Nucleus accumbens (tissue), 56 donors: Measurements from ENCODE around the gene AKT1.

Source experiments
- DNase-seq, 56 donors: peaks; one replicate each; lab custom pipeline; 2025; lab: John Stamatoyannopoulos, UW

The AKT1 gene

GRCh38 chr14:104776961-104777807 lies 18.4 kb downstream of the AKT1 start:
- DNase-seq = no peak

GRCh38 chr14:104776481-104776880 lies 19.1 kb downstream of the AKT1 start:
- DNase-seq = no peak

- no peak for DNase-seq
These were observed 20.5 kb downstream of the AKT1 start for GRCh38 chr14:104775073-104775489.

GRCh38 chr14:104774453-104775072 lies 21.0 kb downstream of the AKT1 start:
- no peak for DNase-seq

GRCh38 chr14:104773505-104774452 lies 21.8 kb downstream of the AKT1 start:
- no peak for DNase-seq

- no peak for DNase-seq
These were observed 22.6 kb downstream of the AKT1 start for GRCh38 chr14:104772707-104773504.

GRCh38 chr14:104771918-104772706 lies 23.4 kb downstream of the AKT1 start:
- DNase-seq = no peak

- DNase-seq = no peak
These were observed 24.2 kb downstream of the AKT1 start for GRCh38 chr14:104771374-104771773.

GRCh38 chr14:104770851-104771272 lies 24.7 kb downstream of the AKT1 start:
- DNase-seq = no peak

- no peak for DNase-seq
These were observed 25.4 kb downstream of the AKT1 start for GRCh38 chr14:104770072-104770579.

- DNase-seq = no peak
These were observed 26.1 kb downstream of the AKT1 start for GRCh38 chr14:104769324-104770071.

- peak in 55 of 56 donors; percentile 17 to 93 (median 73) for DNase-seq
These were observed 26.9 kb downstream of the AKT1 start for GRCh38 chr14:104768437-104769323.

GRCh38 chr14:104767634-104767918 lies 28.0 kb downstream of the AKT1 start:
- DNase-seq = no peak

GRCh38 chr14:104766863-104767633 lies 28.5 kb downstream of the AKT1 start:
- DNase-seq = no peak

- DNase-seq = no peak
These were observed 29.2 kb downstream of the AKT1 start for GRCh38 chr14:104766256-104766862.

GRCh38 chr14:104765517-104765916 lies 30.0 kb downstream of the AKT1 start:
- no peak for DNase-seq
